ENCODE data around the gene MYBBP1A. TPM values are rescaled to one million over a fixed set of nuclear protein-coding genes. Genes with fewer than 3 reads are reported as not detected.

MYBBP1A gene
- total RNA-seq, 2 donors from 2014 or later: 21.4 to 58.7 TPM

- no peak for TF ChIP-seq CTCF (IDR thresholded peaks at IDR 0.05)
- Histone ChIP-seq H3K9me3 (no peaks in the 10 kb centered on the region), H3K9ac (ENCODE audit: low read depth in 2 of 2, low read length in 2 of 2) (no peak overlapping the region), H3K27me3 (no peaks in the 10 kb centered on the region), H3K4me3 (no peak overlapping the region), H3K36me3 (peaks cover 4% of the 10 kb centered on the region), H3K4me1 (no peaks in the 10 kb centered on the region), H3K27ac (no peak overlapping the region)
- intact Hi-C loops (cut with DNase I): no loop called here
- DNase-seq: no peak
Observed at GRCh38 chr17:4540687-4541327, 14.4 kb downstream of the MYBBP1A start.

GRCh38 chr17:4540224-4540651 is 14.9 kb downstream of the MYBBP1A start:
- no peaks in the 10 kb centered on the region for H3K27me3 ChIP-seq
- intact Hi-C loops (cut with DNase I): no loop called here
- TF ChIP-seq CTCF (IDR thresholded peaks at IDR 0.05): no peak
- no peak for DNase-seq
- no peak overlapping the region for H3K9ac ChIP-seq (ENCODE audit: low read depth in 2 of 2, low read length in 2 of 2)
- H3K4me1 ChIP-seq: no peaks in the 10 kb centered on the region
- H3K4me3 ChIP-seq: no peak overlapping the region
- peaks cover 4% of the 10 kb centered on the region for H3K36me3 ChIP-seq
- no peaks in the 10 kb centered on the region for H3K9me3 ChIP-seq
- no peak overlapping the region for H3K27ac ChIP-seq

- intact Hi-C loops (cut with DNase I): no loop called here
- H3K9ac ChIP-seq (ENCODE audit: low read depth in 2 of 2, low read length in 2 of 2): no peak overlapping the region
- no peaks in the 10 kb centered on the region for H3K9me3 ChIP-seq
- H3K4me3 ChIP-seq: no peak overlapping the region
- no peak overlapping the region for H3K27ac ChIP-seq
- H3K27me3 ChIP-seq: no peaks in the 10 kb centered on the region
- H3K36me3 ChIP-seq: peaks cover 4% of the 10 kb centered on the region
- H3K4me1 ChIP-seq: no peaks in the 10 kb centered on the region
- DNase-seq: no peak
- no peak for TF ChIP-seq CTCF (IDR thresholded peaks at IDR 0.05)
Observed at GRCh38 chr17:4539576-4540223, 15.5 kb downstream of the MYBBP1A start.

GRCh38 chr17:4539025-4539424 is 16.2 kb downstream of the MYBBP1A start:
- Histone ChIP-seq H3K27ac (no peak overlapping the region), H3K4me3 (no peak overlapping the region), H3K9ac (ENCODE audit: low read depth in 2 of 2, low read length in 2 of 2) (no peak overlapping the region), H3K4me1 (peaks cover 2% of the 10 kb centered on the region), H3K9me3 (no peaks in the 10 kb centered on the region), H3K27me3 (no peaks in the 10 kb centered on the region), H3K36me3 (peaks cover under 1% of the 10 kb centered on the region)
- intact Hi-C loops (cut with DNase I): no loop called here
- TF ChIP-seq CTCF (IDR thresholded peaks at IDR 0.05): no peak
- DNase-seq: no peak

GRCh38 chr17:4538236-4539002 is 16.8 kb downstream of the MYBBP1A start:
- TF ChIP-seq CTCF (IDR thresholded peaks at IDR 0.05): no peak
- peaks cover 5% of the 10 kb centered on the region for H3K4me1 ChIP-seq
- H3K27me3 ChIP-seq: no peaks in the 10 kb centered on the region
- H3K9ac ChIP-seq (ENCODE audit: low read depth in 2 of 2, low read length in 2 of 2): no peak overlapping the region
- intact Hi-C loops (cut with DNase I): no loop called here
- H3K9me3 ChIP-seq: no peaks in the 10 kb centered on the region
- H3K27ac ChIP-seq: no peak overlapping the region
- no peaks in the 10 kb centered on the region for H3K36me3 ChIP-seq
- DNase-seq: no peak
- no peak overlapping the region for H3K4me3 ChIP-seq

All from colonic mucosa (tissue), 4 donors.